Thoracic aorta (tissue), 2 donors: Measurements from ENCODE around the gene TNIK. TPM values are rescaled to one million over a fixed set of nuclear protein-coding genes. Genes with fewer than 3 reads are reported as not detected.
"Not testable (repeated sequence)": the region's sequence is repeated elsewhere in the genome, so short reads cannot be mapped to it uniquely, and the experiment has no call there.

ENCODE experiments used
- ATAC-seq: fragments of 150-250 bp; one replicate; pipeline ENCODE4 v1.8.0; 2017; ENCODE audit warnings: low read depth; ENCODE audit not compliant: insufficient number of reproducible peaks, low FRiP score
- DNase-seq: peaks from one replicate; pipeline ENCODE4 v3.0.0-alpha.2; 2020; ENCODE audit warnings: low spot score
- H3K27ac ChIP-seq, 2 donors: fragments of 200-600 bp; sonication (generic); 1 replicate in 1 of 2; 2 replicates in 1 of 2; pipeline ENCODE4 v1.5.1; 2016; ENCODE audit warnings: mild to moderate bottlenecking in 2 of 2, moderate library complexity in 2 of 2
- H3K27me3 ChIP-seq: fragments of 200-600 bp; sonication (generic); replicated peaks from 2 replicates; pipeline ENCODE4 v1.6.0; 2016; ENCODE audit warnings: mild to moderate bottlenecking; ENCODE audit not compliant: insufficient read depth
- H3K36me3 ChIP-seq: fragments of 200-600 bp; sonication (generic); one replicate; pipeline ENCODE4 v1.5.1; 2016
- H3K4me1 ChIP-seq, 2 donors: fragments of 200-600 bp; sonication (generic); 1 replicate in 1 of 2; 2 replicates in 1 of 2; pipeline versions ENCODE4 v1.5.1 to v1.6.0; 2016; ENCODE audit warnings: low read depth in 2 of 2, mild to moderate bottlenecking in 1 of 2; ENCODE audit not compliant: control insufficient read depth in 1 of 2
- H3K4me3 ChIP-seq: fragments of 200-600 bp; sonication (generic); 2 replicates; pipeline ENCODE4 v1.5.1; 2016; ENCODE audit warnings: mild to moderate bottlenecking
- H3K9me3 ChIP-seq: fragments of 200-600 bp; sonication (generic); 2 replicates; pipeline ENCODE4 v1.5.1; 2016
- total RNA-seq, 2 donors: library from RNA; depleted of rRNA; stranded (reverse); fragments of >200 nt; gene quantifications; one replicate each; pipeline versions ENCODE4 v1.1.0 to v1.2.3, GENCODE V29; 2016
- TF ChIP-seq, protein P1 (sequence below): fragments of 200-600 bp; sonication (generic); IDR thresholded peaks from one replicate; pipeline ENCODE4 v1.5.1; 2019; ENCODE audit warnings: antibody characterized with exemption

Gene TNIK
- total RNA-seq, 2 donors from 2014 or later = 18.3 to 21.7 TPM

DNA sequence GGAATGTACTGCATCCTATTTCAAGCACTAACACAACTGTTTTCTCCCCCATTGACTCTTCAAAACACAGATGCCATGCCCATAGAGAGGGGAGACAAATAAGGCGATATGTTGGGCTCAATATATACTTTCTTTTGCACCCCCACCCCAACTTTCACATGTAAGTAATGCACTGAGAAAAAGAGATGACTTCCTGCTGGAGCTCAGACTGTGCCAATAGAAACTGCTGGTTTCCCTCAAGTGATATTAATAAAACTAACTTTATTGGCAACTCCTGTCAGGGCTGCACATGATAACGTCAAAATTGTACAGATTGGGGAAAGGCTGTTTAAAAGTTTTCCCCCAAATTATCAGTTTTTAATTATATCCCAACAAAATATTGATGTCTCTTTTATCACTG lies 163.0 kb downstream of the TNIK start:
- Histone ChIP-seq H3K27ac (peak overlapping the region; percentile 3 to 84), H3K4me1 (peaks cover 23 to 35% of the 10 kb centered on the region in 2 donors), H3K27me3 (no peaks in the 10 kb centered on the region), H3K9me3 (no peaks in the 10 kb centered on the region), H3K36me3 (no peaks in the 10 kb centered on the region), H3K4me3 (no peak overlapping the region)
- DNase-seq (no peak), ATAC-seq (no peak)
- TF ChIP-seq, protein P1, sequence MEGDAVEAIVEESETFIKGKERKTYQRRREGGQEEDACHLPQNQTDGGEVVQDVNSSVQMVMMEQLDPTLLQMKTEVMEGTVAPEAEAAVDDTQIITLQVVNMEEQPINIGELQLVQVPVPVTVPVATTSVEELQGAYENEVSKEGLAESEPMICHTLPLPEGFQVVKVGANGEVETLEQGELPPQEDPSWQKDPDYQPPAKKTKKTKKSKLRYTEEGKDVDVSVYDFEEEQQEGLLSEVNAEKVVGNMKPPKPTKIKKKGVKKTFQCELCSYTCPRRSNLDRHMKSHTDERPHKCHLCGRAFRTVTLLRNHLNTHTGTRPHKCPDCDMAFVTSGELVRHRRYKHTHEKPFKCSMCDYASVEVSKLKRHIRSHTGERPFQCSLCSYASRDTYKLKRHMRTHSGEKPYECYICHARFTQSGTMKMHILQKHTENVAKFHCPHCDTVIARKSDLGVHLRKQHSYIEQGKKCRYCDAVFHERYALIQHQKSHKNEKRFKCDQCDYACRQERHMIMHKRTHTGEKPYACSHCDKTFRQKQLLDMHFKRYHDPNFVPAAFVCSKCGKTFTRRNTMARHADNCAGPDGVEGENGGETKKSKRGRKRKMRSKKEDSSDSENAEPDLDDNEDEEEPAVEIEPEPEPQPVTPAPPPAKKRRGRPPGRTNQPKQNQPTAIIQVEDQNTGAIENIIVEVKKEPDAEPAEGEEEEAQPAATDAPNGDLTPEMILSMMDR = no peak

DNA sequence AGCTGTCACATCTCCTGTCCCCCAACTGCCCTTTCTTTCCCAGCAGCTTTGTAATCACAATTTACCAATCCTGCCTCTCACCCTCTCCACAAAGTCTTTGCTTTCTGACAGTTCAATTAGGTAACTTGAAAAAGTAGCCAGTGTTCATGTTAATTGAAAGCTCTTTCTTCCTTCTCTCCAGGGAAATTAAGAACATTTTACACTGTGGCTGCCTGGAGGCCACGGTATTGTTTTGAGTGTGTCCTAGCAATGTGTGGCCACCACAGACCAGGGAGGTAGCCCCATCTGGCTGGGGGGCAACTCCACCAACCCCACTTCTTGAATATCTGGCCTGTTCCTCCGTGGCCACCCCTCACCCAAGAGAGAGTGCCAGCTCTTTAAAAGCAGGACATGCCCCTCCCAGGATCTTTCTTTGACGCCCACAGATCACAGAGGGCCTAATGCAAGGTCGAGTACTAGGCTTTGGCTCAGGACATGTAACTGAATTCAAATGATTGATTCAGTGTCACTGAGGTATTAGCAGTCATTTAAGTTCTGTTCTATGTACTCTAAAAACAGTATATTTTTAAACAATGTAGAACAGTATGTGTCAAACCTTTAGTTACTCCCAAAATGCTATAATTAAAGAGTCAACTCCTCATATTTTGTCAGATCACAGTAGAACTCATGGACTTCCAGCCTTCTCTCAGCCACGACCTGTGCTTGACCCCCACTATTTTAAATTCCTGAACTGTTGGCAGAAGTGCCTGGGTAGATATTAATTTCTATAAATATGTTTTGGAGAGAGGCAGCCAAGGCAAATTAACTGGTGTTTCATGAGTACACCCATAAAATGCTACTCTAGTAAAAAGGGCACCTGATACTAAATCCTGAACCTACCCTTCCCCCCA lies 164.5 kb downstream of the TNIK start:
- no peaks in the 10 kb centered on the region for H3K9me3 ChIP-seq
- H3K36me3 ChIP-seq = no peaks in the 10 kb centered on the region
- TF ChIP-seq, protein P1 = no peak
- H3K4me3 ChIP-seq = peak overlapping the region; percentile 2
- peak; percentile 40 for ATAC-seq
- DNase-seq = no peak
- no peaks in the 10 kb centered on the region for H3K27me3 ChIP-seq
- H3K4me1 ChIP-seq = peaks cover 23 to 35% of the 10 kb centered on the region in 2 donors
- peak overlapping the region; percentile 70 to 84 for H3K27ac ChIP-seq

DNA sequence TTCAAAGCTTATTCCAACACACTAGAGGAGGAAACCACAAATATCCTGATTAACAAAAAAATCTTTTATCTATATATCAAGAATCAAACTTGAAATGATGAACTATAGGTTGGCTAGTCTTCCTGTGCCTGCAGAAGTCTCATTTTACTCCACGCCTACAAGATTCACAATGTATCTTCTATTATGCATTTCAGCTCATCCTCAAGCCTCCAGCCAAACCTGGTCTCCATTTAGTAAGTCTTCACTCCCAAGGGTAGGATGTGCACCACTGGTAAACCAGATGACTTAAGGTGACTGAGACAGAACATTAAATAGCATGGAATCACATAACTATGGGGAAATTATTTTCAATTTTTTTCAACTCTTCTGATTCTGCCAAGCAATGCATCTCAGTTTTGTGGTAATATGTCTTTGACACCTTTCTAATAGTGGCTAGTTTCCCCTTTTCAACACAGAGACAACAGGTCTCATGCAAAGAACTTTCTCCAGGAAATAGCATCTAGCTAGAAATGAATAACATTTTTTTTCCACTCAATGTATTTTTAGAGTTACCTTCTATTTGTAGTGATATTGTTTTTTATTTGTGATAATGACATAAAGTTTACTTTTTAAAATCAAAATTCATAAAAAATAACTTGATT lies 166.9 kb downstream of the TNIK start:
- TF ChIP-seq, protein P1 = no peak
- Histone ChIP-seq H3K27me3 (no peaks in the 10 kb centered on the region), H3K4me1 (peaks cover 23 to 35% of the 10 kb centered on the region in 2 donors), H3K9me3 (no peaks in the 10 kb centered on the region), H3K4me3 (no peak overlapping the region), H3K36me3 (no peaks in the 10 kb centered on the region), H3K27ac (no peak overlapping the region)
- ATAC-seq = no peak
- DNase-seq = no peak

DNA sequence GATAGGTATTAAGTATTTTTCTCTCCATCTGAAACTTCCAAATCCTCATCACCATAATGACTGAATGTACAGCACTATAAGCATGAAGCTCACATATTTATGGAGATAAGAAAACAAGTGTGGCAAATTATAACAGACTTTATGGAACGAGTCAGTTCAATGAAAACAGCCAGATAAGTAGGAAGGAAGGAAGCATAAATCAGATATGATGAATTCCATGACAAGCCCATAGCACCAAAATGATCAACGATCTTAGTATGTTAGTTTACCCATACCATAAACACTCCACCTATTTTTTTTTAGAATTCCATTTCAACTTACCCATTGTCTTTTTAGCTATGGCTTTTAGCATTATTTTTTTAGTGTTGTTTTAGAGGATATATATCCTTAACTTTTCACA lies 169.5 kb downstream of the TNIK start:
- no peak for DNase-seq
- H3K27ac ChIP-seq = no peak overlapping the region

DNA sequence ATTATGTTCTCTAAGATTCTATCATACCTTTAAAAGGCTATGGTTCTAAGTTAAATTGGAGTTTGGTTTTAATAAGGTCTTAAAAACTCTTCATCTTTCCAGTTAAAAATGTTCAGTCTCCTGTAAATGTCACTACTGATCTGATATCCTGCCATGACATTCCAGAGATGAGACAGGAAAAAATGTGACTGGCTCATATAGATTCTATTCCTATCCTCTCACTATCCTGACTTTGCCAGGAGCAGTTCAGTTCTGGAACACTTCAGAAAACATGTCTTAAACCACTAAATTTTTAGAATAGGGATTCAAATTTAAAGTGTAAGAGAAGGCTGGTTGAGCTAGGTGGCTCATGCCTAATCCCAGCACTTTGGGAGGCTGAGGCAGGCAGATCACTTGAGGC lies 170.9 kb downstream of the TNIK start:
- Histone ChIP-seq H3K4me3 (no peak overlapping the region), H3K27me3 (no peaks in the 10 kb centered on the region), H3K27ac (no peak overlapping the region), H3K4me1 (peaks cover 7 to 23% of the 10 kb centered on the region in 2 donors), H3K36me3 (no peaks in the 10 kb centered on the region), H3K9me3 (no peaks in the 10 kb centered on the region)
- no peak for DNase-seq
- ATAC-seq = no peak
- TF ChIP-seq, protein P1 = no peak

More for the DNA sequence above, 169.5 kb downstream of the TNIK start:
- H3K27me3 ChIP-seq = no peaks in the 10 kb centered on the region
- TF ChIP-seq, protein P1 = no peak
- H3K4me1 ChIP-seq = peaks cover 9 to 20% of the 10 kb centered on the region in 2 donors
- no peak for ATAC-seq
- no peaks in the 10 kb centered on the region for H3K36me3 ChIP-seq
- no peak overlapping the region for H3K4me3 ChIP-seq
- no peaks in the 10 kb centered on the region for H3K9me3 ChIP-seq

DNA sequence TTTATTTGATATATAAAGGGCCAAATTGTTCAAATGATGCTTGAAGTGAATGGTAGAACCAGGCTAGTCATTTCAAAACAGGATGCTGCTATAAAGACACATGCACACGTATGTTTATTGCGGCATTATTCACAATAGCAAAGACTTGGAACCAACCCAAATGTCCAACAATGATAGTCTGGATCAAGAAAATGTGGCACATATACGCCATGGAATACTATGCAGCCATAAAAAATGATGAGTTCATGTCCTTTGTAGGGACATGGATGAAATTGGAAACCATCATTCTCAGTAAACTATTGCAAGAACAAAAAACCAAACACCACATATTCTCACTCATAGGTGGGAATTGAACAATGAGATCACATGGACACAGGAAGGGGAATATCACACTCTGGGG lies 172.4 kb downstream of the TNIK start:
- H3K4me3 ChIP-seq, H3K27ac ChIP-seq, ATAC-seq, H3K36me3 ChIP-seq, DNase-seq, H3K9me3 ChIP-seq, H3K27me3 ChIP-seq: not testable (repeated sequence)
- H3K4me1 ChIP-seq = peaks cover 17 to 37% of the 10 kb centered on the region in 2 donors
